Left lobe of liver (tissue), 2 donors: ENCODE data around the gene ERICH4. TPM values are rescaled to one million over a fixed set of nuclear protein-coding genes. Genes with fewer than 3 reads are reported as not detected.
A peak's percentile ranks its signal among the peaks of the same experiment; 100 is the strongest.
"Not testable (repeated sequence)": the region's sequence is repeated elsewhere in the genome, so short reads cannot be mapped to it uniquely, and the experiment has no call there.

ENCODE experiments used
- ATAC-seq: fragments of 200-7000 bp; cut with Tn5 transposase; one replicate; pipeline ENCODE4 v1.9.1; 2020; ENCODE audit warnings: mild to moderate bottlenecking, moderate library complexity
- DNase-seq: peaks from one replicate; pipeline ENCODE4 v3.0.0-alpha.2; 2020; ENCODE audit warnings: low spot score
- total RNA-seq: library from RNA; stranded (reverse); gene quantifications from one replicate; pipeline ENCODE4 v1.2.1, GENCODE V29; 2021
- donor health status: DM: no; HTN: no; CAD: no; lungs with moderate emphysema.
- donor health status: DM: no; HTN: yes; CAD: no.

ERICH4 gene, protein sequence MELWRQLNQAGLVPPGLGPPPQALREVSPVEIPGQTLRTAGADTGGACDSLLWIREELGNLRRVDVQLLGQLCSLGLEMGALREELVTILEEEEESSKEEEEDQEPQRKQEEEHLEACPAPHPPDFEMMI
- not detected for total RNA-seq

DNA sequence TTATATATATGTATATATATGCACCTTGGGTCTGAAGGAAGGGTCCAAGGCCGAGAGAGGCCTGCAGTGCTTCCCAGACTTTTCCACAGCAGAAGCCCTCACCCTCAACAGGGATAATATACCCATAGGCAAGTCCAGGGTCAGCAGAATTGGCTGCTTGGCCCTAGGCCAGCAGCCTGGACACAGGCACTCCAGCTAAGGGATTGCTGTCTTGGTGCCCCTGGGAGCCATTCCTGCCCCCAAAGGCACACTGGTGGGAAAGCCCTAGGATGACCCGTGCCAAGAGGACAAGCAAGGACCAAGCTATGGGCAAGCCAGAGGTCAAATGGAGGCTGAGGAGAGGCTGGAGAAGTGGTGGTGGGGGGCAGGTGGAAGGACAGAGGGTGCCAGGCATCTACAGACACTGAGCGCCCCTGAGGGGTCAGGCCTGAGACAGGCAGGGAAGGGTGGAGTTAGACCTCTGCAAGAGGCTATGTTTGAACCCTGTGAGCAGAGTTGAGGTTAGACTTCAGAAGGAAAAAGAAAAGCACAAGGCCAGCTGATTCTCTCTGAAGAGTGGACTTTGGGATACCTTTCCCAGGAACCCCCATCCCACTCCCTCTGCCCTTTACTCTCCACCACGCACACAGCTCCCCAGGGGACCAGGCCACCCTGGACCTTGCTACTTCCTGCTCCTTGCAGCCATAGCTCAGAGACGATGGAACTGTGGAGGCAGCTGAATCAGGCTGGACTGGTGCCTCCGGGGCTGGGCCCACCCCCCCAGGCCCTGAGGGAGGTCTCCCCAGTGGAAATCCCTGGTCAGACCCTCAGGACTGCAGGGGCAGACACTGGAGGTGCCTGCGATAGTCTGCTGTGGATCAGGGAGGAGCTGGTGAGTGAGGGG, at the start of gene ERICH4:
Gene ERICH4, plus strand, starts transcription at position 684 of the 883 bp plus-strand sequence. Its CDS starts 14 bp downstream, at position 698.
- ATAC-seq (no peak), DNase-seq (peak; percentile 36)

DNA sequence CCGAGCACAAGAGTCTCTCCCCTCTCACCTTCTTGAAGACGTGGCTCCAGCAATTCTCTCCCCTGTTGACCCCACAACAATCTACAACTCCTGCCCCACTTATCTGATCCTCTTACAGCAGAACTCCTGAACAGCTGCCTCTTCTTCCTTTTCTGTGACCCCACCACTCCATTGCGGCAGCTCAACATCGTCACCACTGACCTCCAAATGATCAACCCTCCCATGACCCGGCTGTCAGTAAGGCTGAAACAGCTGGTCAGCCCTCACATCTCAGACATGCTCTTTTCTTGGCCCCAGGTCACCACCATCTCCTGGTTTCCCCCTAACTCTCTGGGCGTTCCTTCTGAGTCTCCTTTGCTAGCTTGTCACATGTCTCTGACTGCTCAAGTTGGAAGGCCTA, 47.6 kb upstream of the ERICH4 start:
- ATAC-seq (no peak), DNase-seq (no peak)

- peak; percentile 100 for DNase-seq
- peak; percentile 96 for ATAC-seq
These were observed 45.6 kb upstream of the ERICH4 start, which contains the start of the genes BCKDHA and EXOSC5 for GRCh38 chr19:41397086-41398049. Gene BCKDHA, plus strand, starts transcription at chr19:41397818. Its CDS starts 10 bp downstream, at chr19:41397828. Gene EXOSC5, minus strand, starts transcription at chr19:41397359. Its CDS starts 31 bp downstream, at chr19:41397328.

GRCh38 chr19:41398050-41398418, 44.9 kb upstream of the ERICH4 start:
- no peak for ATAC-seq
- no peak for DNase-seq

DNA sequence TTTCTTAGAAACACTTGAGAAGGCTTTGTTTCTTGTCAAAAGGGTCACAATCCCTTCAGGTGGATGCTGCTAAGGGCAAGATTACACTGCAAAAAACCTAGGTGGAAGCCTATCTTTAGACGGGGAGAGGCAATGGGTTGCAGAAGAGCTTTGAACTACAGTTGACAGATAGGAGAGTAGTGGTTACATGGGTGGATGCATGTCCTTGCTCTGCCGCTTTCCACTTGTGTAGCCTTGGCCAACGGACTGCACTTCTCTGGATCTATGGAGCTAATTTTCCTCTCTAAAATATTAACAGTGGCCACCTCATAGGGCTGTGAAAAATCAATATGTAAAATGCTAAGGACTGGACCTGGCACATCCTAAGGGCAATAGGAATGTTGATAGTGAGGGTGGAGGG, 44.4 kb upstream of the ERICH4 start:
- ATAC-seq (no peak), DNase-seq (no peak)

GRCh38 chr19:41399091-41399490, 43.9 kb upstream of the ERICH4 start:
- ATAC-seq = no peak
- DNase-seq = no peak

DNA sequence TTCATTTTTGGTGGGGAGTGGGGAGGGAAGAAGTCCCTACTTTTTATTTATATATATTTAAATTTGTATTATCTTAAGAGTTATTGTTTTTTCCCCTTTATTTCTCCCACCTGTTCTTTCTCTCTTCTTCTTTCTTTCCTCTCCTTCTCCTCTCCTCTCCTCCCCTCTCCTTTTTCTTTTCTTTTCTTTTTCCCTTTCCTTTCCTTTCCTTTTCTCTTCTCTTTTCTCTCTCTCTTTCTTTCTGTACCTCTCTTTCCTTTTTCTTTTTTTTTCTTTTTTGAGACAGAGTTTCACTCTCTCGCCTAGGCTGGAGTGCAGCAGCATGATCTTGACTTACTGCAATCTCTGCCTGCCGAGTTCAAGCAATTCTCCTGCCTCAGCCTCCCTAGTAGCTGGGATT, 43.4 kb upstream of the ERICH4 start:
- DNase-seq (no peak), ATAC-seq (no peak)

- ATAC-seq (no peak), DNase-seq (no peak)
These were observed 41.5 kb upstream of the ERICH4 start for GRCh38 chr19:41401483-41401882.

- ATAC-seq = no peak
- DNase-seq = no peak
These were observed 40.9 kb upstream of the ERICH4 start for GRCh38 chr19:41402010-41402409.

GRCh38 chr19:41403181-41403970, 39.6 kb upstream of the ERICH4 start:
- DNase-seq = no peak
- ATAC-seq = peak; percentile 29

DNA sequence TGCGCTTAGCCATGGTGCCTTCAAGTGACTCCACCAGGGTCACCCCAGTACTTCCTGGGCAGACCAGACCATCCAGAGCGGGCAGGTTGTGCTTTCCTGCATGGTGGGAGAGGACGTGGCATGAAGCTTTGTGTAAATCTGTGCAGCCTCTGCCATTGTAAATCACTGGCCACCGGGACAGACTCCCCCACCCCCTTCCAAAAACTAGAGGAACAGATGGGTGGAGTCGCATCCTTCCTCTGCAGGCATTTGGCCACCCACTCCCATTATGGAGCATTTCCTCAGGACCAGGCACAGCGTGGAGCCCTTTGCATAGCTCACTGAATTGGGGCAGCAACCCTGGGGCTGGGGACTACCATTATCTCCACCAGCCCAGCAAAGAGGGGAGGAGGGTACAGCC, 37.2 kb upstream of the ERICH4 start:
- no peak for DNase-seq

DNA sequence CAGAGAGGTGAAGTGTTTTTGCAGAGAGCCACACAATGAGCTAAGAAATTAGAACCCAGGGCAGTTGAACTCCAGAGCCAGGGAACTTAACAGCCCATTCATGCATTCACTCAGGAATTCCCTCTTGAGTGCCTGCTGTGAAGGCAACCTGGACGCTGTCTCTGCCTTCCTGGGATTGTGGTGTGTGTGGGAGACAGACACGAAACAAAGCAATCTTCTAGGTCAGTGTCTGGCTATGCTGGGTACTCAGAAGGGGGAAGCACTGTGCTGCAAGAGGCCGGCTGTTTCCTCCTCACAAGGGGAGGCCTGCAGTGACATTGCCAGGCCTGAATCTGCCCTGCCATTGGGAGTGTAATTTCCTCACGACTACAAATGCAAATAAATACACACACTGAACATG, 35.7 kb upstream of the ERICH4 start:
- no peak for DNase-seq
- ATAC-seq = peak; percentile 44

More for the DNA sequence above, 37.2 kb upstream of the ERICH4 start:
- no peak for ATAC-seq

DNA sequence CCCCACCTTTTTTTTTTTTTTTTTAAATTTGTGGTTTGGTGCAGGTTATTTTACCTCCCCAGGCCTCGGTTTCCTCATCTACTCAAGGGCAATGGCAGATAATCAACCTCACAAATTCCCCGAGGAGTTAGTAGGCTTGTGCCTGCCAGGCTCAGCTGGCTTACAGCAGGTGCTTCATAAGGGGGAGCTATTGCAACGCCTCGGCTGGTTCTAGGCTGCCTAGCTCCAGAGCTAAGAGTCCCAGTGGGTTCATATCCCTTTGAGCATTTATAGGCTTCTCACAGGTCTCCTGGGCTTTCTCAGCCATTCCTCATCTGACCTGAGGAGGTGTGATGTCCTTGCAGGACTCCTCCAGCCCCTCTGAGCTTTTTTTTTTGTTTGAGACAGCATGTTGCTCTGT, 34.7 kb upstream of the ERICH4 start:
- ATAC-seq (no peak), DNase-seq (no peak)

- not testable (repeated sequence) for ATAC-seq, DNase-seq
These were observed 34.1 kb upstream of the ERICH4 start for GRCh38 chr19:41408846-41409245.

DNA sequence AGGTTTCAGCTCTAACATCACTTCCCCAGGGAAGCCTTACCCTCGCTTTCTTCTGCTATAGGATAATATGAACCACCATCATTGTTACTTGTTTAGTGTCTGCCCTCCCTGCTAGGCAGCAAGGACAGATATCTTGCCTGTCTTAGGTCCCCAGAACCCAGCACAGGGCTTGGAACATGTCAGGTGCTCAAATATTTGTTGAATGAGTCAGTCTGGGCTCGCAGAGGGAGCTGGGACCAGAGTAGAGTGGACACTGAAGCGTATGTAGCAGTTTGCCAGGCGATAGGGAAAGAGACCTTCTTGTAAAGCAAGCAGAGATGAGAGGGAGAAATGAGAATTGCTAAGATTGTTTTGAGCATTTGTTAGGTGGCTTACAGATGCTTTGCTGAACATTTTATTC, 33.7 kb upstream of the ERICH4 start:
- ATAC-seq (peak; percentile 93), DNase-seq (no peak)

DNA sequence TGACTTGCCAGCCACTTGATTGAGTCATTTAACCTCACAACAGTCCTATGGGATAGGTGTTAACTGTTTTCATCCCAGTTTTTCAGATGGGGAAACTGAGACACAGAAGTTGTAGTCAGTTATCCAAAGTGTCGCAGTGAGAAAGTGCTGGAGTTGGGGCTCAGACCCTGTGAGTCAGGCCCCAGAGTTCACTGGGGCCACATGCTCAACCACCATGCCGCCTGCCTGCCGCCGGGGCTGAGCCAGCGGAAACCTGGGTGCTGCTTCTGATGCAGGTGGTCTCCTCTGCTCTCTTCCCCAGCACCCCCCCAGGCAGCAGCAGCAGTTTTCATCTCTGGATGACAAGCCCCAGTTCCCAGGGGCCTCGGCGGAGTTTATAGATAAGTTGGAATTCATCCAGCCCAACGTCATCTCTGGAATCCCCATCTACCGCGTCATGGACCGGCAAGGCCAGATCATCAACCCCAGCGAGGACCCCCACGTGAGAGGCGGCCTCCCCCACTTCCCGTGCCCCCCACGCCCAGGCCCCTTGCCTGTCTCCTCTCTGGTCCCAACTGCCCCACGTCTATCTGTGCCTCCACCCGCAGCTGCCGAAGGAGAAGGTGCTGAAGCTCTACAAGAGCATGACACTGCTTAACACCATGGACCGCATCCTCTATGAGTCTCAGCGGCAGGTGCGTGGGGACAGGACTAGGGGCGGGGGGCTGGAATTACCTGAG, 32.5 kb upstream of the ERICH4 start:
- DNase-seq (no peak), ATAC-seq (no peak)

DNA sequence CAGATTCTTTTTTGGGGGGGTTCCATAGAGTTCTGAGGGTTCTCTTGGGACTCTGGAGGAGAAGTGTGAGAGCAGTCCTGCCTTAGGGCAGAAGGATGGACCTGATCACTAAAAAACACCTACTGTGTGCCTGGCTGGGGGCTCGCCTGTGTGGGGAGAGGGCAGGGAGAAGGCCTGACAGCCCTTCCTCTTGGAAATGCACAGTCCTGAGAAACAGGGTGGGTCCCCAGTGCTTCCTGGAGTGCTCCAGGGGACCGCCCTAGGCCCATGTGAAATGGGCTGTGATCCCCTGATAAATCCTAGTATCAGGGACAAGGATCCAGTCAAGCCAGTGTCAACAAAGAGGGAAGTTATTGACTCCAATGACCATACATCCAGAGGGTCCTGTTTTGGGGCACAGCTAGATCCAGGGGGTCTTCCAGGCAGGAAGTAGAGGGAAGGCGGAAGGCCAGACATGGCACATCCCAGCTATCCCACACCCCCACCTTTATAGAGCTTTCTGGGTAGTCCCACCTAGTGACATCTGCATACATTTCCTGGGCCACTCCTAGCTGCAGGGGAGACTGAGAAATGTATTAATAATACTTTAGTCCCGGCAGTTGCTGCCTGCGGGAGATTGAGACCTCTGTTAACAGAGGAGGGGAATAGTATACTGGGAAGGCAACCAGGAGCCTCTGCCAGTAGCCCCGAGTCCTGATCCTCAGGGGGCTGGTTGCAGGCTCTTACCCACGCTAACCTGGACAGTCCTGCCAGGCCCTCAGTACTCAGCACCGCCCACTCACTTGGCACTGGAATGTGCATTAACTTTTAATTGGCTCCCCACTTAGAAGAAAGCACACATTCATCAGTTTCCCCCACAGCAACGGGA, 31.6 kb upstream of the ERICH4 start:
- no peak for ATAC-seq
- no peak for DNase-seq

GRCh38 chr19:41411968-41412265, 31.0 kb upstream of the ERICH4 start:
- DNase-seq = no peak
- ATAC-seq = no peak

- no peak for DNase-seq
- ATAC-seq = no peak
These were observed 30.0 kb upstream of the ERICH4 start for GRCh38 chr19:41412953-41413352.
